ENCODE measurements around the gene GAPDHS.

GAPDHS gene

DNA sequence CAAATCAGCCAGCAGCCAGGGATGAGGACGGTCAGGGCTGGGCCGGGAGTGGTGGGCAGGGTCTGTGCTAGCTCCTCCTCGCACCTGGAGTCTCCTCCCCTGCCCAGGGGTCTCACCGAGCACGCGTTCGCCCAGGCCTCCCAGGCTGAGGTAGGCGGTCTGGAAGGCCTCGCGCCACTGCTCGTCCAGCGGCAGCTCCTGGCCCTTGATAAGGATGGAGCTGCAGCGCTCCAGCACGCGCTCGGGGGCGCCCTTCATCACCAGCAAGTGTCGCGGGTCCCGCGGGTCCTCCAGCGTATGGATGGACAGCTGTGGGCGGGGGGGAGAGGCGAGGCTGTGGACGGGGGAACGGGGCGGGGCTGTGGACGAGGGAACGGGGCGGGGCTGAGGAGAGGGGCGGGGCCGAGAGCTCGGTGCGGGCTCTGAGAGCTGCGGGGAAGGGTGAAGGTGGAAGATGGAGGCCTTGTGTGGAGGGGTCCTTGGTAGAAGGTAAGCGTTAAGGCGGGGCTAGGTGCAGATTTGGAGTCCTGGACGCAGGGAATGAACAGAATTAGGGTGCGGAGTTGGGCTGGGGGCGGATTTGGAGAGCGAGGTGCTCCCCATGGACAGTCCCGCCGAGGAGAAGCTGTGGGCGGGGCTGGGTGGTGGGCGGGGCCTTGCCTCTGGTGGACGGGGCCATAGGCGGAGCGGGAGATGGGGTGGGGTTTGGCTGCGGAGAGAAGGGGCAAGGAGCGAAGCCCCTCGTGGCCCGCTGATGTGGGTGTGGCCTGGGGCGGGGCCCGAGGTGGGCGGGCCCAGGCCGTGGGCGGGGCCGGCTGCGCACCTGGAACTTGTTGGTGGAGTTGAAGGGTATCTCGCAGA lies 24.5 kb downstream of the GAPDHS start:
- peak; percentile 75 for DNase-seq

DNA sequence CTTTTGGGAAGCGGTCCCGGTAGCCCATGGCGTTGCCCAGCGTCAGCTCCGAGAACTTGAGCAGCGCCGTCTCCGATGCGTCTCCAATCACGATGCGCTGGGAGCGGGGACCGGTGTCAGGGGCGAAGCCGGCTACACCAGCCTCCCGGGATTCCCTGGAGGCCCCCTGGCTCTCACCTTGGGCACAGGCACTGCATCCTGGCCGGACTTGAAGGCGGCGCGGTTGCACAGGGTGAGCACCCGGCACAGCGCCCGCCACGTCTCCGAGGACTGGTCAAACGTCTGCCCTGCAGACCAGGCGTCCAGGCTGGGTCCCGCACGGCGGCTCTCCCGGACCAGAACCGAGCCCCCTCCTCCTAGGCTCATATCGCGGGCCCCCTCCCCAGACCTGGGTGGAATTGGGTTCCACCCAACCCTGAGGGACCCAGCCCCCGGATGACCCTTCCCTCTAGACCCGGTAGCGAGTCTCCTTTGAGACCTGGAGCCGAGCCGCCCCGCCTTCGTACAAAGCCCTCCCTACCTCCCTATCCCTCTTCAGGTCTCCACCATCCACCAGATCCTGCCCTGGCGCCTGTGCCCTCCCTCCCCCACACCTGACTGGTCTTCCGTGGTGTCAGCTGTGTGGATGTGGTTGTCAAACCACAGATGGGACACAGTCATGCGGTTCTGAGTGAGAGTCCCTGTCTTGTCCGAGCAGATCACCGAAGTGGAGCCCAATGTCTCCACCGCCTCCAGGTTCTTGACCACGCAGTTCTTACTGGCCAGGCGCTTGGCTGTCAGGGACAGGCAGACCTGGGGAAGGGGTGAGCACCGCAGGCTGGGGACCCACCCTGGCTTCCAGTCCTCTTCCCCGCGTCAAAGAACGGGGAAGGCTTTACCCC lies 25.4 kb downstream of the GAPDHS start:
- DNase-seq: no peak

GRCh38 chr19:35559281-35559659 lies 26.0 kb downstream of the GAPDHS start:
- no peak for DNase-seq

DNA sequence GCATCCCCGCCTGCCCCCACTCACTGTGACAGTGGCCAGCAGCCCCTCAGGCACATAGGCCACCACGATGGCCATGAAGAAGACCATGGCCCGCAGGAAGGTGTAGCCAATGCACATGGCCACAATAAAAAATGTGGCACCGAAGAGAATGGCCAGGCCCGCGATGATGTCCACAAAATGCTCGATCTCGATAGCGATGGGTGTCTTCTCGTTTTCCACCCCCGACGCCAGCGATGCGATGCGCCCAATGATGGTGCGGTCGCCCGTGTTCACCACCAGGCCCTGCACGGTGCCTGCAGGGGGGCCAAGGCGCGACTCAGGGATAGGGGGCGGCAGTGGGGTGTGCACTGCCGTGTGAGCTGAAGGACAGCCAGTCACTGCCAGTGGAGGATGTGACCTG lies 26.5 kb downstream of the GAPDHS start:
- DNase-seq: no peak

DNA sequence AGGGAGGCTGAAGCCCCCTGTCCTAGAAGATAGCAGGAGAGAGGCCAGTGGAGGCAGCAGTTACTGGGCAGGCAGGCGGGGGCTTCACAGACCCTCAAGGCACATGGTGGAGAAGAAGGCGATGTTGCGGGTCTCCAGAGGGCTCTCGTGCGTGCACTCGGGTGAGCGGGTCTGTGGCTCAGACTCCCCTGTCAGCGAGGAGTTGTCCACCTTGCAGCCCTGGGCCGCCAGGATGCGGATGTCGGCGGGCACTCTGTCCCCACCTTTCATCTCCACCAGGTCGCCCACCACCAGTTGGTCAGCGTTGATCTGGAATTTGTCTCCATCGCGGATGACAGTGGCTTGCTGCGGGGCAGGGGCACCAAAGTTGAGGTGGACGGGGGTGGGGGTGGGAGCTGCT lies 27.0 kb downstream of the GAPDHS start:
- DNase-seq: no peak

DNA sequence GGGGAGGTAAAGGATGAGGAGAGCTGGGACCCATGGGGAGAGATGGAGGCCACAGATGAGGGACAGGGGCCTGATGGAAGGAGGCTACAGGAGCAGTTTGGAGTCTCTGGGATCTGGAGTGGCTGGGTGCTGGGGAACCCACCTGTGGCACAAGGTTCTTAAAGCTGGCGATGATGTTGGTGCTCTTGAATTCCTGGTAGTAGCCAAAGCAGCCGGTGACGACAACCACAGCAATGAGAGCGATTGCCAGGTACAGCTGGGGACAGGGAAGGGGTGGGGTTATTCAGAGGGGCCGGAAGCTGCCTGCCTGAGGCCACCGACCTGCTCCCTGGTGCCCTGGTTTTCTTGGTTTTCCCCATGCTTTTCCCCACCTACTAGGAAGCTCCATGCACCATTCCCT lies 27.4 kb downstream of the GAPDHS start:
- no peak for DNase-seq

DNA sequence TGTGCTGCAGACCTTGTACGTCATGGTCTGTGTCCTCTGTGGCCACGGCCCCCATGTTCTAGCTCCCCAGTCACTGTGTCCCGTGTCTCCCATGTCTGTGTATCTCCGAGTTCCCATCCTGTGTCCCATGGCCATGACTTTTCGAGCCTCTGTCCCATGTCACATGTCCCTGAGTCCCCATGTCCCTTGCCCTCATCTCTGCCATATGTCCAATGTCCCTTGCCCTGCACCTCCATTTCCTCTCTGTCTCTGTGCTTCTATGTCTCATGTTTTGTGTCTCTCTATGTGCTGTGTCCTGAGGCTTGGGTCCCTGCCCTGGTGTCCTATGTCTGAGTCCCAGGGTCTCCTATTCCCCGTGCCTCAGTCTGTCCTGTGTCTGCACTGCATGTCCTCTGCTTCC lies 28.2 kb downstream of the GAPDHS start:
- DNase-seq: no peak

DNA sequence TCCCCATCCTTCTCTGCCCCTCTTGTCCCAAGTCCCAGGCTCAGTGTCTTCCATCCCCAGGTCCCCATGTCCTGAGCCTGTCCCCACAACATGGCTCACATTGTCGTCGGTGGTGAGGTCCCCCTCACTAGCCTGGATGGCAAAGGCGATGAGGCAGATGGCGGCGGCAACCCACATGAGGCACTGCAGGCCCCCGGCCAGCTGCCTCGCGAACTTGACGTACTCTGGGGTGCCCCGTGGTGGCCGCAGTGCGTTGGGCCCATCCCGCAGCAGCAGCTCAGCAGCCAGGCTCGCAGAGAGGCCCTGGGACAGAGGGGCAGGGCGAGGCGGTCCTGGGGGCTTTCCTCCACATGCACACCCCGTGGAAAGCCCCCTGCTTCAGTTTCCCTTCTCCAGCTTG lies 29.1 kb downstream of the GAPDHS start:
- no peak for DNase-seq

GRCh38 chr19:35562776-35563175 lies 29.5 kb downstream of the GAPDHS start:
- DNase-seq: no peak

GRCh38 chr19:35563207-35563829 lies 30.1 kb downstream of the GAPDHS start, which contains the start of gene ATP4A:
ATP4A (minus strand) TSS chr19:35563658; CDS start chr19:35563629, 29 bp downstream.
- no peak for DNase-seq

GRCh38 chr19:35565016-35565856 lies 32.0 kb downstream of the GAPDHS start:
- DNase-seq: no peak

DNA sequence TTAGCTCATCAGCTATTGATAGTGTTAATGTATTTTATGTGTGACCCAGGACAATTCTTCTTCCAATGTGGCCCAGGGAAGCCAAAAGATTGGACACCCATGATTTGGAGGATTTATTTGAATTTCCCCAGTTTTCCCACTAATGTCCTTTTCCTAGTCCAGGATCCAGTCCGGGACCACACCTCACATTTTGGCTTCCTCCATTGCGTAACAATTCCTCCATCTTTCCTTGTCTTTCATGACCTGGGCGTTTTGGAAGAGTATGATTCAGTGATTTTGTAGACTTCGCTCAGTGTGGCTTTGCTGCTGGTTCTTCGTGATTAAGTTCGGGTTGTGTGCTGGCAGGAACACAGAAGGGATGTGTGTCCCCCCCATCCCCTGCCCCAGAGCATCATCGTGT lies 33.5 kb downstream of the GAPDHS start:
- DNase-seq: no peak

DNA sequence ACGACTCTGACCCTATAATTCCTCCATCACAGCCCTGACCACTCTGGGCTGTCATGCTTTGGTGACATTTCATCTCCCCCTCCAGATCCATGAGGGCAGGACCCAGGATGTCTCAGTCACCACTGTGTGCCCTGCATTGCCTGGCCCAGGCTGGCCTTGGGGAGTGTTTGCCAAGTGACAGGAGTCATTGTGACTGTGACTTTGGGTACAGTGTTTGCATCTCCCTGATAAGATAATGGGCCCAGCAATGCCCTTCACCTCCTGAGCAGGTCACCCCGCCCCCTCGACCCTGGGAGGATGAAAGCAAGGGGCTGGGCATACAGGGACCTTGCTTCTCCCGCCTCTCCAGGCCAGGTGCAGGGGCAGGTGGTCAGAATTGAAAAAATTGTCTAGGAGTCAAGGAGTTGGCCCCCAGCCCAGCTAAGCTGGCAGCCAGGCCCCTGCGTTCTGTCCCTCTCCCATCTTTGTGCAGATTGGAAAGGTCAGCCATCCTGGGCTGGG lies 36.1 kb downstream of the GAPDHS start:
- no peak for DNase-seq

DNA sequence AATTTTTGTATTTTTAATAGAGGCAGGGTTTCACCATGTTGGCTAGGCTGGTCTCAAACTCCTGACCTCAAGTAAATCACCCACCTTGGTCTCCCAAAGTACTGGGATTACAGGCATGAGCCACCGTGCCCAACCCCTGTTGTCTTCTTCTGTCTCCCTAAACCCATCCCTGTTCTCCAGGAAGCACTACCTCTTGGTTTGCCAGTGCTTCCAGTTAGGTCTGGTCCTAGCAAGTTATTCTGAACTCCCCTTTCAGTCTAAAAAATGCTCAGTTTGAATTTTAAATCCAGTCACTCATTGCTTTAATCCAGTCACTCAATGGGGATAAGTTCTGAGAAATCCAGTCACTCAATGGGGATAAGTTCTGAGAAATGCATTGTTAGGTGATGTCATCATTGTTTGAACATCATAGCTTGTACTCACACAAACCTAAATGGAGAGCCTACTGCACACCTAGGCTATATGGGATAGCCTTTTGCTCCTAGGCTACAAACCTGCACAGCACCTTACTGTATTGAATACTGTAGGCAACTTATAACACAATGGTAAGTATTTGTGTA lies 38.2 kb downstream of the GAPDHS start:
- no peak for DNase-seq

DNA sequence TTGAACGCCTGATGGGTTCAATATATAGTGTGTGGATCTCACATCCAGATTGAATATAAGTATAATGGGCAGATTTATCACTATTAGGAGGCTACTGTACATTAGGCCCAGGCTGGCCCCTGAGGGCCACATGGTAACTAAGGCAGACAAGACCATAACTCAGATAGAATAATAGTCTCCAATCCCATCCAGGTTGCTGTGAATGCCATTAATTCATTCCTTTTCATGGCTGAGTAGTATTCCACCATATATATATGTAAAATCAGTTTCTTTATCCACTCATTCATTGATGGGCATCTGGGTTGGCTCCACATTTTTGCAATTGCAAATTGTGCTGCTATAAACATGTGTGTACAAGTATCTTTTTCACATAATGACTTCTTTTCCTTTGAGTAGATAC lies 44.7 kb downstream of the GAPDHS start:
- no peak for DNase-seq

GRCh38 chr19:35578707-35579106 lies 45.5 kb downstream of the GAPDHS start:
- no peak for DNase-seq

- no peak for DNase-seq
Observed at GRCh38 chr19:35582760-35583159, 49.5 kb downstream of the GAPDHS start.

DNA sequence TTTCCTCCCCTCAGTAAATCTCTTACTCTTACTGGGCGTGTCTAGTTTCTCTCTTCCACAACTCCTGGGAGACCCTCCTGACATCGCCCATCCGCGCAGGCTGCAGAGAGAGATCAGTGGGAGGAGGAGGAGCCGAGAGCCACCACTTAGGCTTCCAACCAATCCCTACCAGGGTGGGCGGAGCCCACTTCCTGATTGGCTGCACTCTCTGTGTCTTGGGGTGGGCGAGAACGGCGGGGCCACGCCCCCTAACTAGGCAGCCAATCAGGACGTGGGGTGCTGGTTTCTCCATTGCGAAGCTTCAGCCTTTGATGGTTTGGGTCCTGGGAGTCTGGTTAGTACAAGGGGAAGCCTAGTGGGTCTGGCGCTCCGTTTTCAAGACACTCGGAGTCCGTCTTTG lies 52.6 kb downstream of the GAPDHS start, which contains the start of gene PMIS2:
Gene PMIS2 (plus strand): TSS at position 326 of the 400 bp plus-strand sequence. CDS start 87 bp downstream, outside the sequence.
- no peak for DNase-seq

DNA sequence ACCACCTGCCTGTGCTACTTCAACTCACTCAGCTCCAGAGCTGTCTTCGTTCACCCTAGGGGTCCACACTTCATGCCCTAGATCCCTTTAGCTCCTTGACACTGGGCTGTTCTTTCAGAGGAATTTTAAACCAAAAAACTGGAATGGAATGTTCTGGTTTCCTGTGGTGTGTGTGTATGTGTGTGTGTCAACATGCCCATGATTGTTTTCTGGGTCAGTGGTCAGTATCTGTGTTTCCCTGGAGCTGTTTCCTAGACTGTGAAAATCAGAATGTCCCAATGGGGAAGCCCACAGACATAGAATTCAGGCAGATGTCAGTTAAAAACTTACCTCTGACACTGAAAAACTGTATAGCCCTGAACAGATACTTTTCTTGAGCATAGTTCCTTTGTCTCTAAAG lies 54.1 kb downstream of the GAPDHS start:
- DNase-seq: no peak

DNA sequence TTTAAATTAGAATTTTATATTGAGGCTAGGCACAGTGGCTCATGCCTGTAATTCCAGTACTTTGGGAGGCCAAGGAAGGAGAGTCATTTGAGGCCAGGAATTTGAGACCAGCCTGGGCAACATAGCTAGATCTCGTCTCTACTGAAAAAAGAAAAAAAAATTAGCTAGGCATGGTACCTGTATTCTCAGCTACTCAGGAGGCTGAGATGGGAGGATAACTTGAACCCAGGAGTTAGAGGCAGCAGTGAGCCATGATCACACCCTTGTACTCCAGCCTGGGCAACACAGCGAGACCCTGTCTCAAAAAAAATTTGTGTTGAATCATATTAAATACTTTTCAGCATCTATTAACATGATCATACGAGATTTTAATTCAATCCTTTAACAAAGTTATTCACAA lies 57.6 kb downstream of the GAPDHS start:
- no peak for DNase-seq

DNA sequence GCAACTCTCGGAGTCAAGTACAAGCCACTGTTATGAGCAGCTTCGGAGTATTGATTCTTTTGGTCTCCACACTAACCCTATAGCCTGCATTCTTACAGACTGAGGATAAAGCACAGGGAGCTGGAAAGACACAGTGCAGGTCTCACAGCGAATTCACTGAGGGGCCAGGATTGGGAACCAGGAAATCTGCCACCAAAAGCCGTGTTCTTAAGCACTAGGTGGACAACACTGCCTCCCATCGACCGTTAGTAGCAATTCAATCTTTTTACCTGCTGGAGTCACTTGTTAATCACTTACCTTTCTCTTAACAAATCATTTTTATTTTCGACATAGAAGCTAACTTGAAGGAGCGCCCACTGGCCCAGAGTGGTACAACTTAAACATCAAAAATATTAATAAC lies 59.0 kb downstream of the GAPDHS start:
- DNase-seq: peak; percentile 8
